NOMO-1 (cell line): ENCODE data around the gene TDRD1.

ENCODE experiments used
- DNase-seq, 2 experiments: peaks; one replicate each; lab custom pipeline; 2025; ENCODE audit not compliant: unreplicated experiment in 2 of 2; lab: John Stamatoyannopoulos, UW

The TDRD1 gene

DNA sequence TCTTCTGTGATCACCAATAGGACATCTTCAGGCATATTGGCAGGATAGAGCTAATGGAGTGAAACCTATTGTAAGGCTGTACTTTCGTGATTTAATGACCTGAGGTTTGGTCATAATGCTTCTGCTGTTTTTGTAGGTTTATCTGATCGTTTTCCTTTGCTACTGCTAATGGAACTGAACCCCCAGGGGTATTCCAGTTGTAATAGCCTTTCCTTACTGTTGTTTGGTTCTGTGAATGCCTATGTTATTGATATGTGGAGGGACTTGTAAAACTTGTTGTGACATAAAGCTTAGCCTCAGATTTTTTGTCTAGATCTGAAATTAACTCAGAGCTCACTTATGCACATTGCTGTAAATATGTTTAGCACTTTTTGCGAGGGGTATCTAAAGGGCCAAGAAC lies 49.0 kb downstream of the TDRD1 start:
- no peak for DNase-seq

DNA sequence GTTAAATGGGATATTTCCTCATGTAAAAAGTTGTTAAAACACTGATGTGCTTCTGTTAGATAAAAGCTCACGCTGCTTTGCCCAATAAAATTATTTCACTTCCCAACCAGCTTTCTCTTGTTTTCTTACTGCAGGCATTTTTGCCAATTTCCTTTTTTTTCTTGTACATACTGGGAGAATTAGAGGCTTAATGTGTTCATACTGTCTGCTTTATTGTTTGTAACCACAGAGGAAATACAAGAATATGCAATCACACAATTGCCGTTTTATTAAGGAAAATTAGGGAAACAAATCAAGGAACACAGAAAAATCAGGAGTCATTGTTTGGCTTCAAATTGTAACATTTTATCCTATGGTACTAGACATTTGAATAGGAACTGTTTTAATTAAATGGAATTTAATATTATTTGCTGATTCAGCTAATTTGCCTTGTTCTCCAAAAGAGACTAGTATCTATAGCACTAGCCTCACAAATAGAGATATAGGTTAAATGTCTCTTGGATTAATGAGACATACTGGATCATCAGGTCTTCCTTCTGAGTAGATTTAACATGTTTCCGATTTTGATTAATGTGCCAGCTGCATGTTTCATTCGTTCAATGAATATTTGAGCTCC lies 53.5 kb downstream of the TDRD1 start:
- no peak for DNase-seq

DNA sequence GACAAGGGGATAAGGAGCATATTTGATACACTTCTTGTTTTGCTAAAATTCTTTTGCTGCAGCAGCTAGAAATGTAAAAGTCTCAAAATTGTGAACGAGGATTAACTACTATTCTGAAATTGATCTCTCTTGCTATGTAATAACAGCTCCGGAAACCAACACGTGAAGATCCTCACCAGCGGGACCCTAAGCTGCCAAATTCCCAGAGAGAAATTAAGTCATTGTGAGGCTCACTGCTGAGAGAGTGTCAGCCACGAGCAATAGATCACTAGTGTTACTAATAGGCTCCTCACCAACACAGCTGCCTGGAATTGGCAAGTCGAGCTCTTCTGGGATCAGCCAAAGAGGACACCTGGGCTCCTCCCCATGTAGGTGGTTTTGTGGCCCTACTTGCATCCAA lies 54.3 kb downstream of the TDRD1 start:
- no peak for DNase-seq

DNA sequence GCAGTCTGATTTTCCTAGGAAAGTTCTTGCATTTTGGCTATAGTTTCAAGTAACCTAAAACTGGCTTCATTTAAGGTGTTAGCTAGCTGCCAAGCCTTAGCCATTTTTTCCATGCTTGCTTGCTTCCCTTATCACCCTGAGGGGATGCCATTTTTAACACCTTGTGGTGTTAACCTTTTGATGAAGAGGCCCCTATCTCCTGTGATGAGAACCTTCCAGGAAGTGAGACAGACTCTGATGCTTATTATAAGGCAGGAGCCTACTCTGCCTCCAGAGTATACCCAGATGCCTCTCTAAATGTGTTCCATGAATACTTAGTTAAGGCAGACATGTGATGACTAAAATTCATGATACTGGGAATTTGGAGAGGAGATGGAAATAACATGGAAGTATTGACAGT lies 55.0 kb downstream of the TDRD1 start:
- no peak for DNase-seq

DNA sequence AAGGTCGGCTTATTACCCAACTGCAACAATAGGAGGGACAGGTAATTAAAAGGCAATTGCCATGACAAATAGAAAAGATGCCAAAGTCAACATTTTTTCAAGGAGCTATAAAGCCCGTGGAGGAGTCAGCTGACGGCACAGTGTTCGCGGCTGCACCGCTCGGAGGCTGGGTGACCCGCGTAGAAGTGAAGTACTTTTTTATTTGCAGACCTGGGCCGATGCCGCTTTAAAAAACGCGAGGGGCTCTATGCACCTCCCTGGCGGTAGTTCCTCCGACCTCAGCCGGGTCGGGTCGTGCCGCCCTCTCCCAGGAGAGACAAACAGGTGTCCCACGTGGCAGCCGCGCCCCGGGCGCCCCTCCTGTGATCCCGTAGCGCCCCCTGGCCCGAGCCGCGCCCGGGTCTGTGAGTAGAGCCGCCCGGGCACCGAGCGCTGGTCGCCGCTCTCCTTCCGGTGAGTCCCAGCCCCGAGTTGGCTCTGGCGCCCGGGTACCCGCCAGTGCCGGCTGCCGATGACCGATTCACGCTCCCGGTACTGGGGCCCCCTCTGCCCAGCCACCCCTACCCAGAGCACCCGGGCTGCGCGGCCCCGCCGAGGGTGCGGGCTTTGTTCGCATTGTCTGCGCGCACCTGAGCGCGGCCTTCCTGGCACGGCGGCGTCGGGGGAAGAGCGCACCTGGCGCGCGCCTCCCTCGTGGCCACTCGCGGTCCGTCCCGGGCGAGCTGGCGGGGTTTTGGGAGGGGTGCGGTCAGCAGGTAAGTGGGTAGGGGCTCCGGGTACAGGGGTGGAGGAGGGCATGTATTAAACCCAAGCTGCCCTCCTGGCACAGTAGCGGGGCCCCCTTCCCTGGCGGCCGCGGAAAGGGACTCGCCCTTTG lies 60.2 kb downstream of the TDRD1 start, which contains the start of gene VWA2:
Gene VWA2, plus strand, starts transcription at position 138 of the 877 bp plus-strand sequence. CDS start 9,460 bp downstream, outside the sequence.
- no peak for DNase-seq

DNA sequence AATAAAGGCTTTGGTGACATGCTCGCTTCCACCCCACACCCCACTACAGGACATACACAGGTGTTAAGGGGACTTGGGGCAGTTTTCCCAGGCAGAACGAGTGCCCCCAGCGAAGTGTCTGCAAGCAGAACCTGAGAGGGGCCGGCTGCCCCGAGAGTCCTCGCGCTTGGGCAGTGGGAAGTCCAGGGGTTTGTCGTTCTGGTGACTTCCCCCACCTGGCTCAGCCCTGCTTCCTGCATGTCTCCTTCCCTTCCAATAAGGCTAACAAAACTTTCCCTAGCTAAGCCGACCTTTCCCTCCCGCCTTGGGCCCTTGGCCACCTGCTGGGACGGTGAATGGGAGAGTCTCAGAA lies 60.8 kb downstream of the TDRD1 start:
- no peak for DNase-seq

DNA sequence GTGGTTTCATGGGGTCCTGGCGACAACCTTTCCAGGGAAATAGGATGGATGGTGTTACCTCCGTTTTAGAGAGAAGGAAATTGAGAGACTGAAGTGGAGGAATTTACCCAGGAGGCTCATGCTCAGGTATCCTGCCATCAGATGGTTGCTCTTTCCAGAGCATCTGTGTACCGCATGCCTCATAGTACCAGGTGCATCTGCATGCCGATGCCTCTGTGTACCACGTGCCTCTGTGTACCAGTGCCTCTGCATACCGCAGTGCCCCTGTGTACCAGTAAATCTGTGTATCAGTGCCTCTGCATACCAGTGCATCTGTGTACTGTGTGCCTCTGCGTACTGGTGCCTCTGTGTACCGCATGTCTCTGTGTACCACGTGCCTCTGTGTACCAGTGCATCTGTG lies 63.1 kb downstream of the TDRD1 start:
- no peak for DNase-seq

DNA sequence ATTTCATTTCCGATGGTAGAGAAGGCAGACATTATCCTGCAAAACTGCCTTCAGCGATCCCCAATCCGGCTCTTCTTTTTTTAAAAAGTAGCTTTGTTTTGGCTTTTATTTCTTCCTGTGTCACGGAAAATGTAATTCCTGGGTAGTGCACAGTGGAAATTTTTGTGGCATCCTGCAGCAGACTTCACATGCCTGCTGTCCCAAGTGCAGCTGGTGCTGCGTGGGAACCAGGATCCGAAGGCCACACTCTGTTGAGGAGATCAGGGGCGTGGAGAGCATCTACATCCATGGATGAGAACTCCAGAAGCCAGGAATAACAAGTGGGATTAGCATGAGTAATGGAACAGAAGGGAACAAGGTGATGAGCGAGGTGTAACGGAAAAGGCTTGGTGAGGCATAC lies 64.5 kb downstream of the TDRD1 start:
- no peak for DNase-seq

DNA sequence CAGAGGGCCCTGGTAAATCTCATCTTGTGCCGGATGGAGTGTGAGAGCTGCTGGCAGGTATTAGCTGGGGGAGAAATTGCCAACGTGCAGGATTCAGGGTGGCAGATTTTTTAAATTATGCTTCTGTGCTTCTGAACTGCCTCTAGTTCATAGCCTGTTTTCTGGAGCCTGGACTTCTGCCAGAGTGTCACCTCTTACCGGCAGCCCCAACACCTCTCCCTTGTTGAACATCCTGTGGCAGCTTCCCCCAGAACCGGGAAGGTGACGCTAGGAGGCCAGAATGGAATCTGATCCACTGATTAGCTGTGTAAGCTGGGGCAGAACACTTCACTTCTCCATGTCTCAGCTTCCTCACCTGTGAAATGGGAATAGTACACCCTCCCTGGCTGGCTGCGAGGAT lies 65.0 kb downstream of the TDRD1 start:
- no peak for DNase-seq

DNA sequence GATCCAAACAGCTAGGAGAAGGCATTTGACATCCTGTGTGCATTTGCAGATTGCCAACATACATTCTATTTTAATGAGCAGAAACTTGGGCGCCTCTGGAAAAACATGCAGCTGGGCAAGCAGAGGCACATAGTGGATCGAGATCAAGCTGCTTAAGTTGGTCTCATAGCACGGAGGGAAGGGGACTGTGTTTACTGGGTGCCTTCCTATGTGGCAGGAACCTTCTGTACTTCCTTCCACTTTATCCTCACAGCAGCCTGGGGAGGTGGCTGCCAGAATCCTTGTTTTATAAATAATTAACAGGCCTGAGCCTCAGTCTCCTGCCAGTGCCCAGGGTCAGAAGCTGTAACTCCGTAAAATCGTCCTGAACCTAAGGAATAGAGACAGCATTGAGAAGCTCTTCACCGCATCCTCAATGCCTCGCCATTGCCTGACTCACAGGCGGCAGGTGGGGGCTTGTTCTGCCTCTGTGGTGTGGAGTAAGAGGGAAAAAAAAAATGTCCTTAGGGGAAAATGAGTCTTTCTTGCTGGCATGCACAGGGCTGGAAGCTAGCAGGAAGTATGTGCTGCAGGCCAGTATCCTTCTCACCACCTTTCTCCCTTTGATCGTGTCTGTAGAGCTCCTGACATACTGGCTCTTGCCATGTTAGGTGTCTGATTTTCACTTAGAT lies 66.1 kb downstream of the TDRD1 start:
- no peak for DNase-seq

DNA sequence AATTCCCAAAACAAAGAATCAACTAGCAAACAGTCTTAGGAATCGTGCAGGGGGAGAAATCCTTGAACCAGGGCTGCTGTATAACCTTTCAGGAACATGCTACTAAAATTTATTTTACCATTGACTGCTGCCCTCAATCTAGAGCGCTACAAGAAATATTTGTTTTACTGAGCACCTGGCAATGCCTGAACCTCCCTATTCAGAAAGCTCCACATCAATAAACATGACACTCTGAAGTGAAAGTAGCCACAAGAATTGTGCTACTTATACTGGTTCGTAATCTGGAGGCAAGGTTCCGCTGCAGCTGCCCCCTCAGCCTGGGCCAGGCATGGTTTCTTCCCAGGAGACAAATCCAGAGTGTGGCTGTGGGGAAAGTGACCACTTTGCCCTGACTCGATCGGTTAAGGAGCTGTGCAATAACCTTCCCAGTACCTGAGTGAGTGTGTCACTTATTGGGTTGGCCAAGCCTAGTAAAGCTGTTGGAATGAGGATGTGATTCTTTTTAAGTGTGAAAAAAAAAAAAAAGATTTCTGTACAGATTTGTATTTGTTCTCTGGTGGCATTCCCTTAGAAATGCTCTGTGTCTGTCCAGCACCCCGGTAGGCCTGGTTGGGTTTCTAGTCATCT lies 67.6 kb downstream of the TDRD1 start:
- no peak for DNase-seq

DNA sequence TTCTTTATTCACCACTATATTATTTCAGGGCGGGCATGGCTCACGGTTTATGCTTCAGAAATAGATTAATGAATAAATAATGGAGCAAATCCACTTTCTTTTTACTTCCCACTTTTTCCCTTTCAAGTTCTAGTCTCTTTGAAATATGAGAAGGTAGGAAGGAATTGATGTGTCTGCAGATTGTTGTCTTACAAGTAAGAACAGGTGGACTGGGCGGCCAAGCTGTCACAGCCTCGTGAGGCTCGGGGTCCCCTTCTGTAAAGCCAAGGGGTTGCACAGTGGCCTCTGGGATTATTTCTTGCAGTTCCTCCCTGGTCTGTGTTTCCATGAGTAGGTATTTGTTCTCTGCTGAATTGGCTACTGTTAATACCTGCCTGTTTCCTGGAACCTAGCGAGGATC lies 71.1 kb downstream of the TDRD1 start:
- no peak for DNase-seq

DNA sequence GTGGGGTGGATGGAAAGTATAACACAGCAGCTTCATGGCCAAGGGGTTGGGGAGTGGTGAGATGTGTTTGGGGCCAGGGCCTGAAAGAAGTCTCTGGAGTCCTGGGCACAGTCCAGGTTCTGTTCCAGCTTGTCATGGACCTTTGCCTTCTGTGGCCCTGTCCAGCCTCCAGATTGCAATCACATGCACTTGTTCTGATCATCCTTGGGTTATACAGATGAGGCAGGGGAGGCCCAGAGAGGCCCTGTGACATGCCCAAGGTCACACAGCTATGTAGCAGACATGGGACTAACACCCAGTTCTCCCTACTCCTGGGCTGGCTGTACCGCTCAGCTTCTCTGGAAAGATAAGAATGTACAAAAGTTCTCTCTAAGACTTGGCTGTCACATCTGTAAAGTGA lies 71.6 kb downstream of the TDRD1 start:
- DNase-seq, result no peak

DNA sequence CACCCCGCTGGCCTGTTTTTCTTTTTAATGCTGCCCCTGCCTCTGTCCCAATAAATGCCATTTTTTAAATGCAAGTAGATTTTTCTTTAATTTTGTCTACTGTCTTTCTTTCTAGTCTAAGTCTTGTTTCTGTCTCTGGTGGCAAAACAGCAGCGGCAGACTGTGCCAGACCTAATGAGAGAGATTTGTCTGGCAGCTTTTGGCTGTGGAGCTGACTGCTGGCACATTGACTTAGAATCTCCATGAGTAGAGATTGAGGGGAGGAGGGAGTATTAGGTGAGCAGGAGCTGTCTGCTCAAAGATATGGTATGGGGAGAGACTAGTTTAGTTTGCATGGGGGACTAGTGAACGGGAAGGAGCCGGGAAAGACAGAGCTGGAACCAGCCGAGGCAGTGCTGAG lies 72.9 kb downstream of the TDRD1 start:
- DNase-seq, result no peak

DNA sequence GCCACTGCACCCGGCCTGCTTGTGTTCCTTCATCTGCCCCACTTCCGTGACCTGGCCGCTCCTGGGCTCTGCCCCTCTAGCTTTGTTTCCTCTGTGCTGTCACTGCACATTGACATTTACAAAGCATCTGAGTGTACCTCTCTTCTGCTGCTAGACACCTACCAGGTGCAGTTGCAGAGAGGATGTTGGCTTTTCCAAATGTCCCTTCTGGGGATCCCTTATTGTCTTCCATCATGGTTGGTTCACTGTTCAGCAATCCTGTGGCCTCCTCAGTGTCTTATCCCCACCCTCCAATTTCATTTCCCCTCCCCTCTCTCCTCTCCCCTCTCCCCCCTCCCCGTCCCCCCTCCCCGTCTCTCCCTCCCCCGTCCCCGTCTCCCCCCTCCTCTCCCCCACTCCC lies 73.7 kb downstream of the TDRD1 start:
- no peak for DNase-seq

DNA sequence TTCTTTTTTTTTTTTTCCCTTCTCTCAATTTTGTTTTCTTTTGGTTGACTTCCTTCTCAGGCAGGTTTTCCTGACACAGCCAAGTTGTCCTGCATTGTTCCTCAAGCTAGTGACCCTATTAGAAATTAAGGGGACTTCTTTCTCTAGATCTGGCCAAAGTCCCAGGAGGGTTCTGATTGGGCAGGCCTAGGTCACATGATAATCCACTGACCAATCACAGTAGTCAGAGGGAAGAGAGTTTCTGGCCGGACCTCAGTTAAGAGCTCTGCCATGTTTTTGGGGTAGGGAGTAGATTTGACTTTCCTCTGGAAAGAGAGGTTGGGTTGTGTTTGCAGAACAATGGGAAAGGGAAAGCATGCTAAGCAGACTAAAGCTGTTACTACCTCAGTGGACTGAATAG lies 76.1 kb downstream of the TDRD1 start:
- DNase-seq, result no peak

DNA sequence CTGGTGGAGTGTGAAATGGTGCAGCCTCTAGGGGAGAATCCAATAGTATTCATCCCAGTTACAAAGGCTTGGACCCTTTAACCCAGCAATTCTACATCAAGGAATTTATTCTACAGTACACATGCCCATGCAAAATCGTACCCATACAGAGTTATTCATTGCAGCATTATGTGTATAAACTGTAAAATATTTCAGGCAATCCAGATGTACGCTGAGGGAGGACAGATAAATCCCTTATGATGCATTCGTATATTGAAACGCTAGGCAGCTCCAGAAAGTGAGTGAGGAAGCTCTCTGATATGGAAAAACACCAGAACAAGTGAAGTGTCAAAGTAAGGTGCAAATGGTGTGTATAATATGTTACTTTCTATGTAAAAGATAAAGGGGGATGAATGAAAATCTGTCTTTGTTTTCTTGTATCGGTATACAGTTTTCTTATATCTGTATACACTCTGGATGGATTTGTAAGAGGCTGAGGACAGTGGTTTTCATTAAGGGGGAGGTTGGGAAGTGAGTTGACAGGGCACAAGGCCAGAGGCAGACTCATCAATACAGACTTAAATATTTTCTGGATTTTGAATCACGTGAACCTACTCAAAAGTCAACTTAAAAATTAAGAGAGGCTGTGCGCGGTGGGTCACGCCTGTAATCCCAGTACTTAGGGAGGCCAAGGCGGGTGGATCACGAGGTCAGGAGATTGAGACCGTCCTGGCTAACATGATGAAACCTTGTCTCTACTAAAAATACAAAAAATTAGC lies 77.0 kb downstream of the TDRD1 start:
- no peak for DNase-seq

DNA sequence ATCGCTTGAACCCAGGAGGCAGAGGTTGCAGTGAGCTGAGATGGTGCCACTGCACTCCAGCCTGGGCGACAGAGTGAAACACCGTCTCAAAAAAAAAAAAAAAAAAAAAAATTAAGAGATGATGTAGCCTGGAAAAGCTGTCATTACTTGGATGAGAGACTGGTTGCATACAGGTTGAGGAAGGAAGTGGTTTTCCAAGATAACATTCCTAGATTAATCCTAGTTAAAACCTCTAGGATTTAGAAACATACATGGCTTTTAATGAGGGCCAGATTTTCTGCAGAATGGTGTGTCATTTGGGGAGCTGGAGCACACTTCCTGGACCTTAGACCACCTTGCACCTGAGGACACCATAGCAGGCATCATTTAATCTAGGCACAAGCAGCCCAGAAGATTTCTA lies 77.7 kb downstream of the TDRD1 start:
- DNase-seq, result no peak

DNA sequence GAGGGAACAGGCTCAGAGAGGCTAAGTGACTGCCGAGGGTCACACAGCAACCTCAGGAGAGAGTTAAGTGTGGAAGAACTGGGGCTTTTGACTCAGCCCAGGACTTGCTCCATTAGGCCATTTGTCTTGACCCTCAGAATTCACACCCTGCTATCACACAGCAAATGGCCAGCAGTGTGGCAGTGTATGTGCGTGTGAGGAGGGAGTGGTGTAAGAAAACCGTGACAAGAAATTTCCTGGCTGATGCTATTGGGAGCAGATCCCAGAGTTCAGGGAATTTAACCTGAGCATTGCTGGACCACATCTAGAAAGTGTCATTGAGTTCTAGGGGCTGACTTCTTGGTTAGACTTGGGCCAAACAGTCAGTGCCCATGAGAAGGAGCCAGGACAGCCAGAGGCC lies 78.3 kb downstream of the TDRD1 start:
- DNase-seq, result no peak

DNA sequence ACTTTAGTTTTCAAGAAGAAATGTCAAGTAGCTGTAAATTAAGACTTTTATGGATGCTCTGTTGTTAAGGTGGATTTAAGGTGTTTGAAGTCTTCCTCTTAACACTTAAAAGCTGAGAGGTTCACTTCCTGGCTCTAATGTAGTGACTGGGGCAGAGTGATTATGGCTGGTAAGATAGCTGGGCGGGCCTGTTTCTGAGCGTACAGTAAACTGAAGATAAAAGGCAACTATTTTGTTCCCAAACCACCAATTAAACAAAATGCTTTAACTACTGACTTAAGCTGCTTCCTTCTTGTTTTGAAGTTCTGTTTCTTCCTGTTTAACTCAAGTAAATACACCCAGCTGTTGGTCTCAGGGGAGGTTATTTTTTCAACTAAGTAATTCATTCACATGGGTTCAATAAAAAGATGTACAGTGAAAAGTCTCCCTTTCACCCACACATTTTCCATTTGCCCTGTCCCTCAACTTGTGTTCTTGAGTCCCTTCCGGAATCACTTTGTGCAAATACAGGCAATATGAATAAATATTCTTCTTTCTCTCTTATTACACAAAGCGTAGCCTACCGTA lies 79.2 kb downstream of the TDRD1 start:
- no peak for DNase-seq
